Adrenal gland (tissue), 12 donors: ENCODE data around the gene CUEDC1. TPM values are rescaled to one million over a fixed set of nuclear protein-coding genes. Genes with fewer than 3 reads are reported as not detected.

Experiments used
- DNase-seq, 7 donors: peaks; one replicate each; pipeline ENCODE4 v3.0.0-alpha.2; 2019 to 2020
- H3K27ac ChIP-seq, 5 donors: fragments of 200-600 bp; sonication (generic) in 4 of 5; 1 replicate in 3 of 5; 2 replicates in 2 of 5; pipeline versions ENCODE4 v1.5.1 to v1.8.0; 2016 to 2020; ENCODE audit warnings: mild to moderate bottlenecking in 1 of 5
- H3K27me3 ChIP-seq: fragments of 200-600 bp; 2 replicates; pipeline ENCODE4 v1.8.0; 2021
- H3K36me3 ChIP-seq, 2 donors: fragments of 200-600 bp; replicated peaks in 1 of 2; 1 replicate in 1 of 2; 2 replicates in 1 of 2; pipeline versions ENCODE4 v1.5.1 to v1.8.0; 2018 to 2022
- H3K4me1 ChIP-seq, 2 donors: fragments of 200-600 bp; replicated peaks in 1 of 2; 1 replicate in 1 of 2; 2 replicates in 1 of 2; pipeline versions ENCODE4 v1.5.1 to v1.8.0; 2018 to 2021
- H3K4me3 ChIP-seq, 4 donors: fragments of 200-600 bp; sonication (generic) in 3 of 4; one replicate each; pipeline ENCODE4 v1.5.1; 2016 to 2018
- H3K9me3 ChIP-seq, 3 donors: fragments of 200-600 bp; sonication (generic) in 1 of 3; replicated peaks in 1 of 3; 1 replicate in 2 of 3; 2 replicates in 1 of 3; pipeline versions ENCODE4 v1.5.1 to v1.8.0; 2016 to 2021
- POLR2A ChIP-seq, 2 donors: fragments of 450-650 bp; IDR thresholded peaks; one replicate each; pipeline ENCODE4 v1.6.1; 2017; ENCODE audit warnings: antibody characterized with exemption in 2 of 2, mild to moderate bottlenecking in 2 of 2, moderate library complexity in 1 of 2
- WGBS, 4 donors: extraction: QIAGEN DNeasy Blood & Tissue Kit in 2 of 4; methylation state at CpG; one replicate each; pipeline versions ENCODE4 v1.1.5 to v1.1.7; 2013 to 2017; 5-methylcytosine and 5-hydroxymethylcytosine counted together
- intact Hi-C, 2 donors: fragments of 100-400 bp; cut with DNase I; formaldehyde crosslinking; loops; one replicate each; pipeline versions ENCODE4 v1.14.1 to v1.15.0; 2022 to 2023
- polyA plus RNA-seq, 3 donors: library from polyadenylated mRNA; stranded (reverse); fragments of 200-250 nt in 2 of 3; fragments of 350-450 nt in 1 of 3; fragmentation: Illumina TruSeq in 1 of 3; extraction: RNeasy Lipid Tissue Mini Kit (QIAGEN cat#74804) in 1 of 3; gene quantifications; one replicate each; pipeline ENCODE4 v1.2.3, GENCODE V29; 2013 to 2014
- total RNA-seq, 9 donors: library from RNA; depleted of rRNA in 4 of 9; stranded (reverse); fragments of >200 nt in 4 of 9; fragments of 120-200 nt in 1 of 9; fragmentation: NEBNext Ultra II Directional in 1 of 9; extraction: Animal tissue kit (Norgen Biotek cat#: 25700) in 1 of 9; gene quantifications; one replicate each; pipeline versions ENCODE4 v1.1.0 to v1.2.4, GENCODE V29; 2013 to 2023
- TF ChIP-seq, protein P1 (sequence below), 6 experiments: fragments of 450-650 bp in 4 of 6; fragments of 200-600 bp in 2 of 6; sonication (generic) in 1 of 6; IDR thresholded peaks; 1 replicate in 5 of 6; 2 replicates in 1 of 6; pipeline versions ENCODE4 v1.5.1 to v1.8.0; 2016 to 2021; ENCODE audit warnings: antibody characterized with exemption in 6 of 6, mild to moderate bottlenecking in 2 of 6, moderate library complexity in 1 of 6
- donor health status: healthy with polysubstance abuse.
- donor health status: Bipolar disorder and iron deficiency.
- donor health status: DM: yes; HTN: yes; CAD: no.
- donor health status: DM: no; HTN: no; CAD: no.
- donor health status: DM: no; HTN: no; CAD: no.
- donor health status: DM: yes; HTN: yes; CAD: no.

The CUEDC1 gene
- total and polyA plus RNA-seq, 12 donors = 9.4 to 47.3 (median 39.0) TPM

DNA sequence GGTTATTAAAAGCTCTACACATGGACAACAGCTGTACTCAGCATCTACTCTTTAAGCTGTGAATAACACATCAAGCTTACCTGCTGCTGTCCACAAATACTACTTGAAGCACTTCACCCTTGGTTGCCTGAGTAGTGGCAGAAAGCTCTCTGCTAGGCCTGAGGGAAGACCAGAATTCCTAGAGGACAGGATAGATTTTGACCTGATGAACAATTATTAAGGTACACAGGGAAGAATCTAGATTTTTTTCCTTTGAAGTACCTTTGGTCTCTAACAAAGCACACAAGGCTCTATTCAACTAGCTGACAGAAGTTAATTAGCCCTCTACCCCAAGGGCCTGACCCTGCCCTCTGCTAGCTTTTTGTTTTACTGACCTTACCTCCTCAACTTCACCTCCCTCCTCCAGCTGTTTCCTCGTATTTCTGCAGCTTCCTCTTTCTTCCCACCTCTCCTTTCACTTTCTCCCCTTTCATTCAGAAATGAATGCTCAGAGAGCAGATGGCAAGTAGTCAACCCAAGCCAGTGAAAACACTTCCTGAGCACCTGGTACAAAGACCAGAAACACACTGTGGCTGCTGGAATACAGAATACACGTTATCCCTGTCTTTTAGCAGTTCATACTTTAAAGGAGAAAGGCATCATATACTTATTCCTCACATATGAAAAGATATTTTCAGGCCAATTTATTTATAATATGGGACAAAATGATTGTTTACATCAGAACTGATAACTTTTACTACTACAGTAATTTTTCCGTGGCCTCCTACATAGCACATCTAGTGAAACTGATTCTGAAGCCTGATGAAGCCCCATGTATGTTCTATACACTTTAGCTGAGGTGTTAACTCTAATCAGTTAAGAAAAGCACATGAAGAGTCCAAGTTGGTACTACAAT, 38.5 kb upstream of the CUEDC1 start:
- peaks cover 6 to 28% of the 10 kb centered on the region in 2 donors for H3K4me1 ChIP-seq
- H3K27me3 ChIP-seq = no peaks in the 10 kb centered on the region
- peaks cover 0 to 12% of the 10 kb centered on the region in 2 donors for H3K36me3 ChIP-seq
- TF ChIP-seq, protein P1, sequence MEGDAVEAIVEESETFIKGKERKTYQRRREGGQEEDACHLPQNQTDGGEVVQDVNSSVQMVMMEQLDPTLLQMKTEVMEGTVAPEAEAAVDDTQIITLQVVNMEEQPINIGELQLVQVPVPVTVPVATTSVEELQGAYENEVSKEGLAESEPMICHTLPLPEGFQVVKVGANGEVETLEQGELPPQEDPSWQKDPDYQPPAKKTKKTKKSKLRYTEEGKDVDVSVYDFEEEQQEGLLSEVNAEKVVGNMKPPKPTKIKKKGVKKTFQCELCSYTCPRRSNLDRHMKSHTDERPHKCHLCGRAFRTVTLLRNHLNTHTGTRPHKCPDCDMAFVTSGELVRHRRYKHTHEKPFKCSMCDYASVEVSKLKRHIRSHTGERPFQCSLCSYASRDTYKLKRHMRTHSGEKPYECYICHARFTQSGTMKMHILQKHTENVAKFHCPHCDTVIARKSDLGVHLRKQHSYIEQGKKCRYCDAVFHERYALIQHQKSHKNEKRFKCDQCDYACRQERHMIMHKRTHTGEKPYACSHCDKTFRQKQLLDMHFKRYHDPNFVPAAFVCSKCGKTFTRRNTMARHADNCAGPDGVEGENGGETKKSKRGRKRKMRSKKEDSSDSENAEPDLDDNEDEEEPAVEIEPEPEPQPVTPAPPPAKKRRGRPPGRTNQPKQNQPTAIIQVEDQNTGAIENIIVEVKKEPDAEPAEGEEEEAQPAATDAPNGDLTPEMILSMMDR (IDR thresholded peaks at IDR 0.05) = no peak
- TF ChIP-seq POLR2A (IDR thresholded peaks at IDR 0.05) = no peak
- 39 to 54% (median 42%) methylated on average over 3 of the region's 3 CpGs for WGBS, 4 donors
- no peak overlapping the region for H3K27ac ChIP-seq
- DNase-seq = no peak
- intact Hi-C loops = no loop called here
- no peaks in the 10 kb centered on the region for H3K9me3 ChIP-seq
- H3K4me3 ChIP-seq = no peak overlapping the region

DNA sequence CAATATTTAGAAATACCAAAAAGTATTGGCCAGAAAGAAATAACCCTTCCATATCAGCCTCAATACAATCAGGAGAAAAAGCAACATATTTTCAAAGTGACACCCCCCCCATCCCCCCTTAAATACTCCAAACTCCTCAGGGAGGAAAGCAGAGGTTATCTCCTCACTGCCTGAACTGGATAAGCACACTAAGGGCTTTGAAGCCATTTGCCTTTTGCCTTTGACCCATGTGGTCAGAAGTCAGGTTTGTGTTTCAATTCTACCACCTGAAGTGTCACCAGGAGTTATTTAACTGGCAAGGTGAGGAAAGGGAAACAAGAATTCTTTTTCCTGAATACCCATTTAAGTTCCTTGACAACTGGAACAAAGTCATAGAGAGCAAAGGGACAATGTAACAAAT, 36.3 kb upstream of the CUEDC1 start:
- Histone ChIP-seq H3K4me3 (no peak overlapping the region), H3K36me3 (no peaks in the 10 kb centered on the region), H3K4me1 (peaks cover 8 to 28% of the 10 kb centered on the region in 2 donors), H3K27me3 (no peaks in the 10 kb centered on the region), H3K27ac (no peak overlapping the region), H3K9me3 (no peaks in the 10 kb centered on the region)
- DNase-seq = no peak
- intact Hi-C loops = no loop called here
- TF ChIP-seq, protein P1 (IDR thresholded peaks at IDR 0.05) = no peak
- TF ChIP-seq POLR2A (IDR thresholded peaks at IDR 0.05) = no peak

DNA sequence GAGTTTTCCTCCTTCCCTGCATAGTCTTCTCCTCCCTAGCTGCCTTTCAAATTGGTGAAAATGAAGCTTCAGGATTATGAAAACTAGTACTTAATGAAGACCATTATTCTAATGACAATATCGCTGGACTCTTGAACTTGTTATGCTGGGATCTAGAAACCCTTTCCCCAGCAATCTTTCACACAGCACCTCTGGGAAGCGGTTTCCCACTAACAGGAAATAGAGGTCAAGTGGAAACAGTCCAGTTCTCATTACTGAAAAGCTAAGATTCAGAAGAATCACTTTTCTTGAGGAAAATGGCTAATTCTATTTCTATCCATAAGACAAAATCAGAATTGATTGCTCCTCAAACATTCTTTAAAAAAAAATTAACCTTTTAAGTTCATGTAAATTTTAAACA, 34.8 kb upstream of the CUEDC1 start:
- H3K4me3 ChIP-seq = no peak overlapping the region
- H3K27ac ChIP-seq = peak overlapping the region in 3 of 5 donors; percentile 46 to 97 (median 96)
- H3K9me3 ChIP-seq = no peaks in the 10 kb centered on the region
- no peaks in the 10 kb centered on the region for H3K27me3 ChIP-seq
- peaks cover 23 to 39% of the 10 kb centered on the region in 2 donors for H3K4me1 ChIP-seq
- TF ChIP-seq POLR2A (IDR thresholded peaks at IDR 0.05) = no peak
- TF ChIP-seq, protein P1 (IDR thresholded peaks at IDR 0.05) = no peak
- WGBS, 4 donors = 39 to 60% (median 50%) methylated on average over 2 of the region's 2 CpGs
- no peaks in the 10 kb centered on the region for H3K36me3 ChIP-seq
- intact Hi-C loops = no loop called here
- no peak for DNase-seq

DNA sequence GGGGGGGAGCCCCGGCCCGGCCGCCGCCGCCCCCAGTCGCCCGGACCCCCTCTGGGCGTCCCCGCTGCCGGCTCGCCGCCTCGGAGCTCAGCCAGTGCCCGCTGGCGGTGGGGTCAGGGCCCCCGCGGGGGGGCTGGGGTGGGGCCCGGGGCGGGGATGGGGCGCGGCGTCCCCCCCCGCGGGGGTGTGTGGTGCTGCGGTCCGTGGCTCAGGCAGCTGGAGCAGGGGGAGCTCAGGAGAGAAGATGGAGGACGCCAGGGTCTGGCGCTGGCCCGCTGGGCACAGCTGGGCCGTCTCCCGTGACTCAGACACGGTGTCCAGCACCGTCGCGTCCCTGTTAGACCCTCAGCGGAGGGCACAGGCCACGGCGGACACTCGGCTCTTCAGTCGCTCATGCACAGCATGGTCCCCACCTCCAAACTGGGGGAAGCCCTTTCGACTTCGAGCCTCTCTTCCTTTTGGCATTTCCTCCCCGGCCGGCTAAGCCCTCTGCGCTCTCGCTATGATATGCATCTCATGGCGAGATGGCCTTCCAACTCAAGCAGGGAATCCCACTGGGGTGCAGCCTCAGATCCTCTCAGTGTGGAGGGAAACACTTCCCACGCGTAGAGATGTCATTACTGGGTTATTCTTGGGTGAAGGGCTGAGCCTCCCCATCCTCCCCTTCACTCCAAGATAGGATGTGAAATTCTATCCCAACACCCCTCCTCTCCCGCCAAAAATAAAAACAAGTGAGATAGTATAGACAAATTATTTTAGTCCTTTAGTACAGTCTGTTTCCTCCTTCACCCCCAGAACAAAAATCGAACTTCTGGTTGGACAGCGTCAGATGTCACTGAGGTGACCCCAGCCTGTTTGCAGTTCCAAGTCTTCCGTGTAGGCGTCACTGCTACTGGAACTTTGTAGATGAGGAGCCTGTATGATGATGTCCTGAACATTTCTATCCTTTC, 33.4 kb upstream of the CUEDC1 start:
- peaks cover 30 to 48% of the 10 kb centered on the region in 2 donors for H3K4me1 ChIP-seq
- H3K36me3 ChIP-seq = no peaks in the 10 kb centered on the region
- no peaks in the 10 kb centered on the region for H3K9me3 ChIP-seq
- DNase-seq = peak; percentile 74 to 83 (median 75)
- intact Hi-C loops = no loop called here
- peak overlapping the region; percentile 75 to 97 (median 96) for H3K27ac ChIP-seq
- peak overlapping the region in 3 of 4 donors; percentile 50 to 94 (median 71) for H3K4me3 ChIP-seq
- WGBS, 4 donors = 1 to 3% (median 1%) methylated on average over 14 to 54 of the region's 54 CpGs
- no peaks in the 10 kb centered on the region for H3K27me3 ChIP-seq
- TF ChIP-seq, protein P1 (IDR thresholded peaks at IDR 0.05) = peak in 1 of 6 experiments; percentile 7
- peak in 1 of 2 donors; percentile 71 for TF ChIP-seq POLR2A (IDR thresholded peaks at IDR 0.05)
